GM19438 (cell line): Measurements from ENCODE around the gene OGFOD3.
"Not testable (repeated sequence)": the region's sequence is repeated elsewhere in the genome, so short reads cannot be mapped to it uniquely, and the experiment has no call there.

ENCODE experiments used
- ATAC-seq: cut with Tn5 transposase; IDR thresholded peaks from one replicate; pipeline ENCODE4 v1.9.1; 2021; ENCODE audit warnings: low read depth; ENCODE audit not compliant: unreplicated experiment

The OGFOD3 gene

DNA sequence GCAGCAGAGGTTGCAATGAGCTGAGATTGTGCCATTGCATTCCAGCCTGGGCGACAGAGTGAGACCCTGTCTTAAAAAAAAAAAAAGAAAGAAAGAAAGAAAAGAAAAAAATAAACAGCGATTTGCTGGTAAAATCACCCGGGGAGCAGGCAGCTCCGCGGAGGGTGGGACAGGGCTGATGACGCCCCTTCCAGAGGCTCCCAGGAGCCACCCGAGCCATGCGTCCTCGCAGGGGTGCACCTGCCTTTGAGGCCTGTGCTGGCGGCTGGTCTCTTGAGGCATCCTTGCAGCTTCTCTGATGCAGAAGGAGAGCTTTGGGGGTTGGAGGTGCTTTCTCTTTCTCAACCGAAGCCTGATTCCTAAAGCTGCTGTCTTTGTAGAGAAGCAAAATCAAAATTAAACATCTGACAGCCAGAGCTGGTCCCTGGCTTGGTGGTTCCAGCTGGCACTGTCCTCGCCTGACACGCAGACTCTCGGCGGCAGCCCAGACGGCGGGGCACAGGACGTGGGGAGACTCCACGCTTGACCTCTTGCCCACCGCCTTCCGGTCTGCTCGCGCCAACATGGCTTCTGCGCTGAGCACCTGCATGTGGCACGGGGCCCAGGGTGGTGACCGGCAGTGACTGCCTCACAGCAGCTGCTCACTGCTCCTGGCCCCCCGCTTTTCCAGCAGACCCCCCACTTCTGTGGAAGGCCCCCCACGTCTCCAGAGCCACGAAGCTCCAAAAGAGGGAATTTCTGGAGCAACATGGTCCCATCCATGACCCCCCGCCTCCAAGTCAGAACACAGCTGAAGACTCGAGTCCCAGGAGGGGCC is 40.3 kb downstream of the OGFOD3 start:
- ATAC-seq: no peak

DNA sequence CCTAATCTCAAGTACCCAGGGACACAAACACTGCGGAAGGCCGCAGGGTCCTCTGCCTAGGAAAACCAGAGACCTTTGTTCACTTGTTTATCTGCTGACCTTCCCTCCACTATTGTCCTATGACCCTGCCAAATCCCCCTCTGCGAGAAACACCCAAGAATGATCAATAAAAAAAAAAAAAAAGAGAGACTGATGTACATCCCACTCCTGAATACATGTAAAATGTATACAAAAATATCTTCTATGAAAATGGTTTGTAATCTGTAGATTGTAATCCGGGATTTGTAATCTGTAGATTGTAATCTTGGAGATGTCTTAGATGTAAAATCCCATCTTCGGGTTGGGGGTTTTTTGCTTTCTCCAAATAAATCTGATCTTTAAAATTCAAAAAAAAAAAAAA is 41.1 kb downstream of the OGFOD3 start:
- ATAC-seq: not testable (repeated sequence)

DNA sequence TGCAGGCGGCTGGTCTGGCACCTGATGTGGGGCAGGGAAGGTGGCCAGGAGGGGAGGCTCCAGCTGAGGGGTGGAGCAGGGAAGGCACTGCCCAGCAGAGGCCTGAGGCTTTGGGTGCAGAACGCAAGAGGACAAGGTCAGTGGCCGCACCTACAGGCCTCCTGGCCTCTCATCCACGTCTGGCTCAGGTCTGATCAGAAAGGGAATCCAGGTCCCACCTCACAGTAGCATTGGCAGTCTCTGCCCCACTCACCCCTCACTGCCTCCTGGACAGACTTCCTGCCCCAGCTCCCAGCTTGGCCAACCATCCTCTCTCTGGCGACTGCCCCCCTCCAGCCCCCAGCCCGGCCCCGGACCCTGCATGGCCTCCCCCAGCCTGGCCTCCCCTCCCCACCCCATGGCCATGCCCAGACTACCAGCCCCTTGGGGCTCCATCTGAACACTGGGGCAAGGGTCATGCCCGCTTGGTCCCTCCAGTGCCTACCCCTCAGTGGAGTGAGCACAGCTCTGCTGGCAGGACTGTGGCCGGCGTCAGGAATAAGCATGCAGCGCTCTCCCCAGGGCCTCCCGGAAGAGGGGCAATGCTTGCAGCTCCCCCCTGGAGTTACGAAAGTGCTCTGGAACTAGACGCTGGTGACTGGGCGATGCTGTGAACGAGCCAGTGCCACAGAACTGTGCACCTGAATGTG is 42.2 kb downstream of the OGFOD3 start:
- no peak for ATAC-seq

DNA sequence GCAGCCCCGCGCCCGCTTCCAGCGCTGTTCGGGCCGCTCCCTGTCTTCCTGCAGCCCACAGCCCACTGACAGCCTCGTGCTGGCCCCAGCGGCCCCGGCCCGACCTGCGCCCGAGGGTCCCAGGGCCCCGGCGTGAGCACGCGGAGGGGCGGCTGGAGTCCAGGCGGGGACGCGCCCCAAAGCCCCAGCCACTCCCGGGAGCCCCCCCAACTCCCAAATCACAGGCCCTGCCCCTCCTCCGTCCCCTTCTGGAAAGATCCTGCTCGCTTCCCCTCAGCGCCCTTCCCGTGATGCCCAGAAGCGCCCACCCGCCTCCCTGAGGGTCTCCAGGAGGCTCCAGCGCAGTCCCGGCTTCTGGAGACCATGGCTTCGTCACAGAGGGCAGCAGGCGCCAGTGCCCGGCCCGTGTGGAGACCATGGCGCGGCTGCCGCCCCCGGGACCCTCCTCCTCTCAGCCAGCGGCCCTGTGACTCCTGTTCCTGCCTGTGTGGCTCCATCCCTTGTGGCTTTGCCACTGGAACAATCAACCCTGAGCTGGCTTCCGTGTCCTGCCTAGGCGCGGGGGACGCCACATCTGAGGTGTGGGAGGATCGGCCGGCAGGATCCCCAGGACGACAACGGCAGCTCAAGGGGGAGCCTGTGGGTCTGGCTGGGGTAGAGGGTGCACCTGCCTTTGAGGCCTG is 42.9 kb downstream of the OGFOD3 start:
- no peak for ATAC-seq

DNA sequence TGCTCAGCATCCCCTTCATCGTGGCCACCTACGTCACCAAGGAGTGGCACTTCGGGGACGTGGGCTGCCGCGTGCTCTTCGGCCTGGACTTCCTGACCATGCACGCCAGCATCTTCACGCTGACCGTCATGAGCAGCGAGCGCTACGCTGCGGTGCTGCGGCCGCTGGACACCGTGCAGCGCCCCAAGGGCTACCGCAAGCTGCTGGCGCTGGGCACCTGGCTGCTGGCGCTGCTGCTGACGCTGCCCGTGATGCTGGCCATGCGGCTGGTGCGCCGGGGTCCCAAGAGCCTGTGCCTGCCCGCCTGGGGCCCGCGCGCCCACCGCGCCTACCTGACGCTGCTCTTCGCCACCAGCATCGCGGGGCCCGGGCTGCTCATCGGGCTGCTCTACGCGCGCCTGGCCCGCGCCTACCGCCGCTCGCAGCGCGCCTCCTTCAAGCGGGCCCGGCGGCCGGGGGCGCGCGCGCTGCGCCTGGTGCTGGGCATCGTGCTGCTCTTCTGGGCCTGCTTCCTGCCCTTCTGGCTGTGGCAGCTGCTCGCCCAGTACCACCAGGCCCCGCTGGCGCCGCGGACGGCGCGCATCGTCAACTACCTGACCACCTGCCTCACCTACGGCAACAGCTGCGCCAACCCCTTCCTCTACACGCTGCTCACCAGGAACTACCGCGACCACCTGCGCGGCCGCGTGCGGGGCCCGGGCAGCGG is 43.6 kb downstream of the OGFOD3 start:
- ATAC-seq: no peak

DNA sequence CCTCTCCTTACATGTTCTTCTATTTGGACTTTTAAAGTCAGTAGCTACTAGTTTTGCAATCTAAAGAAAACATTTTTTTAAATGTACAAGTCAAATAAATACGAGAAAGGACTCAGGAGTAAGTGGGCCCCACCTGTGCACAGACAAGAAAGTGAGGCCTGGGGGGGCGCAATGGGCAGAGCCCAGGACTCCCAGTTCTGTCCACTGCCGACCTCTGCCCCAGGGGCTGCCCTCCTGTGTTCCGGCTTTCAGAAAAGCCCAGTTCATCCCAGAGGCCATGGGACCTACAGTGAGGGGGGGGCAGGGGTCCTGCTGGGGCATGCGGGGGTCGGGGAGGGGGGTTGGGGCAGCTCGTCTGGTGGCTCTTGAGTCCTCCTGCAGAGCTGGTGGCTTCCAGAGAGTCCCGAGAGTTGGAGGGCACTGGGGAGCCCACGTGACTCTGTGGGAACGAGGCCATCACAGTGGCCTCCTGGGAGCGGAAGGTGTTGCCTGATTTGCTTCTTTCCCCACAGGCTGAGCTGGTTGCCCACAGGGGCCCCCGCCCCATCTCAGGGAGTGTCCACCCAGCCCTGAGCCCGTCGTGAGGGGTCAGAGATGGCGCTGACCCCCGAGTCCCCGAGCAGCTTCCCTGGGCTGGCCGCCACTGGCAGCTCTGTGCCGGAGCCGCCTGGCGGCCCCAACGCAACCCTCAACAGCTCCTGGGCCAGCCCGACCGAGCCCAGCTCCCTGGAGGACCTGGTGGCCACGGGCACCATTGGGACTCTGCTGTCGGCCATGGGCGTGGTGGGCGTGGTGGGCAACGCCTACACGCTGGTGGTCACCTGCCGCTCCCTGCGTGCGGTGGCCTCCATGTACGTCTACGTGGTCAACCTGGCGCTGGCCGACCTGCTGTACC is 44.4 kb downstream of the OGFOD3 start:
- ATAC-seq: no peak

DNA sequence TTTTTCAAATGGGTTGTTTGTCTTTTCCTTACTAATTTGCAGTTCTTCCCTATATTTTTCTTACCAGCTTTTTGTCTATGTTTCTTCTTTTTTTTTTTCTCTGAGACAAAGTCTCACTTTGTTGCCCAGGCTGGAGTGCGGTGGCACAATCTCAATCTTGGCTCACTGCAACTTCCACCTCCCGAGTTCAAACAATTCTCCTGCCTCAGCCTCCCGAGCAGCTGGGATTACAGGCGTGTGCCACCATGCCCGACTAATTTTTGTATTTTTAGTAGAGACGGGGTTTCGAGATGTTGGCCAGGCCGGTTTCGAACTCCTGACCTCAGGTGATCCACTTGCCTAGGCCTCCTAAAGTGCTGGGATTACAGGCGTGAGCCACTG is 45.3 kb downstream of the OGFOD3 start:
- ATAC-seq: not testable (repeated sequence)

DNA sequence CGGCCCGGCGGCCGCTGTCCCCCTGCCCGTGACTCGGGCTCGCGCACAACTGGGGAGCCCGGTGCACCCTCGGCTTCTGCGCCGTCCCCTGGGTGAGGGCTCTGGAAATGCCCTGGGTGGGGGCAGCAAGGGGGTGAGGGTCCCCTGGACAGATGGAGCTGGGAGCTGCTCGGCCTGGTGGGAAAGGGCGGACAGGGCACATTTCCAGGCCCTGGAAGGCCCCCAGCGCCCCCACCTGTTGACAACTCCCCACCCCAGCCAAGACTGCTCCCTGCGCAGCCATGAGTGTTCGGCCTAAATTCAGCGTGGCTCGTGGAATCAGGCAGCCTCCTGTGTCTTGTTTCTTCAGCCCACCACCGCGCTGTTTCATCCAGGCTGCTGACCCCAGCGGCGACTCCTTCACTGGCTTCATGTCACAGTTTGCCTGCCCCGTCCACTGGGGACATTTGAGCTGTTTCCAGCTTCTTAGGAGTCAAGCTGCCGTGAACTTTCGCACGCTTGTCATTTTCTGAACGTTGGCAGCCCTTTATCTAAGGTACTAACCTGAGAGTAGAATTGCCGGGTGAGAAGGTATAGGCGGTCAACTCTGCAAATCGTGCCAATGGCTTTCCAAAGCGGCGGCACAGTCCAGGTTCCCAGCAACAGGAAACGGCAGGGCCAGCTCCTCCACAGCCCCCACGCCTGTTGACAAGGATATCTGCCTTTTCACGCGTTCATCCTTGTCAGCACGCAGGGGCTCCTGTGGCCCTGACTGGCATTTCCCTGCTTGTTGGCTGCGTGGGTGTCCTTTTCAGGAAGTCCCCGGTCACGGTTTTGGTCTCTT is 45.9 kb downstream of the OGFOD3 start:
- no peak for ATAC-seq

DNA sequence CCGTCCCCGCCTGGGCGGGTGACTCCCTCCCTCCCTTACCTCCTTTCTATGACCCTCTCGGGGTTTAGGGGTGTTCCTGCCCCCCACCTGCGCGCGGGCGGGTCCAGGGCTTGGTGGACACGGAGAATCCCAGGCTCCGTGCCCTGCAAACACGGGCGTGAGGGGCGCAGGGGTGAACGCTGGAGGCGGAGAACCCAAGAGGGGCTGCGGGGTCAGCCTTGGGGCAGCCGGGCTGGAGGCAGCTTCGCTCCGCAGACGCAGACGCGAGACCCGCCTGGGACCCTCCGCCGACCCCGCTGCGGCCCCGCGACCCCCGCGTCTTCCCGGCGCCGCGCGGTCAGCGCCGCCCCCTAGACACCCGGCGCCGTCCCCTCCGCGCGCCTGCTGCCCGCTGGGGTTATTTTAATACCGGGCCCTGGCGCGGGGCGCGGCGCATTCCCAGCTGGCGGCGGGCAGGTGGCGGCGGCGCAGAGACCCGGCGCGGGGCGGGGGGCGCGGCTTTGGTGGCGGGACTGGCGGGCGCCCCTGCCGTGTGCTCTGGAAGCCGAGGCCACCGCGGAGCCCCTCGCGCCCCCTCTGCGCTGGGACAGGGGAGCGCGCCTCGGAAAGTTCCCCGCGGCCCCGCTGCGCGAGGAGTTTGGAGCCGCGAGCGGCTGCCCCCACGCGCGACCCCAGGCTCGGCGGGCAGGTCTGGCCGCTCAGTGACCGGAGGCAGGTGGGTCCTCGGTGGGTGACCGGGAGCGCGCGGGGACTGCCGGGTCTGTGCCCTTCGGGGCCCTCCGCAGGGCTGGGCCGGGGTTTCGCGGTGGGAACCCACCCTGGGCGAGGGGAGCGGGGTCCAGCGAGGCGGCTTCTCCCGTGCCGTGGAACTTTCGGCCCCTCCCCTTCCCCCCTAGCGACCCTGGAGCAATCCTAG is 46.8 kb downstream of the OGFOD3 start, which contains the start of gene UTS2R:
UTS2R (plus strand) TSS at position 433 of the 916 bp plus-strand sequence. CDS start 2,560 bp downstream, outside the sequence.
- no peak for ATAC-seq

DNA sequence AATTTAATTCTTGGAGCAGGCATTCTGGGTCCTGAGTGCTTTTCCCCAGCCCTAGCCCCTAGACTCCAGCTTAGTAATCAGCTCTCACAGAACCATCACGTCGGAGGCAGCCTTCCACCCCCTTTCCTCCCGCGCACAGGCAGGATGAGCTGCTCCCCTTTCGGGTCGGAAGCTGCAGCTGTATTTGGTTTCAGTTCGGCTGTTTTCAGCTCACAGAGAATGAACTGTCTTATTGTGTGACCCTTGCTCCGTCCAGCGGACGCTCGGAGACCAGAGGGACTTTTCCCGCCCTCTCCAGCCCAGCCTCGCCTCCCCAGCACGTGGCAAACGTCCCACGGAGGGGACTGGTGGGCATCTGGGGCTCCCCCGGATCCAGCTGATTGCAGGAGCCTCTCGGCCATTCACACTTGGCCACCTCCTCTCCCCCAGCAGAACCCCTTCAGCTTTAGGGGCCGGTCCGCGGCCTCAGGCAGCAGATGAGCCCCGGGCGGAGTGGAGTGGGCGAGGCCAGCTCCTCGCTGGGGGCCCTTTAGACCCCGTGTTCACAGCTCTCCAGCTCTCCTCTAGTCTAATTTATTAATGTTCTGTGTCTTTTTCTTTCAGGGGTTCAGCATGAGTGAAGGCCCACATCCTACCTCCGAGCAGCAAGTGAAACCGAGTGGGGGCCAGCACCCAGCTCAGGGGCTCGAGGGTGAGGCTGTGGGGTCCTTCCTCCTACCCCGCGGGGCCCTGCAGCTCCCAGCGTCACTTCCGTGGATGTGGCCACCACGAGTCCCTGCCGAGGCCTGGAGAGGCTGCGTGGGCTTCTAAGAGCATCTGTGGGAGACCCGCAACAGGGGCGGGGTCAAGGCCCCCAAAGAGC is 47.7 kb downstream of the OGFOD3 start:
- ATAC-seq: peak; percentile 81

DNA sequence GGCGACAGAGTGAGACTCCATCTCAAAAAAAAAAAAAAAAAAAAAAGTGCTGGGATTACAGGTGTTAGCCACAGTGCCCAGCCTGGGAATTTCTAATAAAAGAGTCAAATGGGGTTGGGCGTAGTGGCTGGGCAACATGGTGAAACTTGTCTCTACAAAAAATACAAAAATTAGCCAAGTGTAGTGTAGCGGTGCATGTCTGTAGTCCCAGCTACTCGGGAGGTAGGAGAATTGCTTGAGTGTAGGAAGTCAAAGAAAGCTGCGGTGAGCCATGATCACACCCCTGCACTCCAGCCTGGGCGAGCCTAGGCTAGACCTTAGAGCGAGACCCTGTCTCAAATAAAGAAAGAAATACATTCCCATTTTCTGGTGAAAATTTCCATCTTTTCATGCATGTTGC is 49.2 kb downstream of the OGFOD3 start:
- no peak for ATAC-seq

DNA sequence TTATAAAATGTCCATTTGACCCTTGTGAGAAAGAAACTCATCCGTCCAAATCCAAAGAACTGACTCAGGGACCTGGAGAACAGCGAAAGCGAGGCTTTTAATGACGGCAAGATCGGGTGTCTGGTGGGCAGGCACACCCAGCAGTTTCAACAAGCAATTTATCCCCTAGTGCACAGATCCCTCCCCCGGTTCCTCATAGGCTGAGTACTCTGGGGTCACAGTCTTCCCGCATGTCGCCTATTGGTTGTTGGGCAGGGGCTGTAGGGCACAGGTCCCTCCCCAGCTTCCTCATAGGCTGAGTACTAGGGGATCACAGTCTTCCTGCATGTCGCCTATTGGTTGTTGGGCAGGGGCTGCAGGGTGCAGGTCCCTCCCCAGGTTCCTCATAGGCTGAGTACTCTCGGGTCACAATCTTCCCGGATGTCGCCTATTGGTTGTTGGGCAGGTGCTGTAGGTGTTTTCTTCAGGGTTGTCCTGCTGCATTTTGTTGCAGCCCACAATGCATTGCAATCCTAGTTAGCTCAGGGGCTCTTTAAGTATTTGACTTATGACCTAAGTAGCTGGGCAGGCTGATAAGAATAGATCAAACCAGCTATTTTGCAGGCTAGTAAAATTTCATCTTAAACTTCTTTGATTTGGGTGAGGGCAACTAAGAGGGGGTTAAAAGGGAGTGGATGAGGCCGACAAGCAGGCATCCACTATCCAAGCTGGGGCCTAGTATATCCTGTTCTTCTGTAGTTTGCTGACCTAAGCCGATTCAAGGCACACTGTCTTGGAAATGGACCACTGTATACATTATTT is 50.5 kb downstream of the OGFOD3 start:
- ATAC-seq: no peak

DNA sequence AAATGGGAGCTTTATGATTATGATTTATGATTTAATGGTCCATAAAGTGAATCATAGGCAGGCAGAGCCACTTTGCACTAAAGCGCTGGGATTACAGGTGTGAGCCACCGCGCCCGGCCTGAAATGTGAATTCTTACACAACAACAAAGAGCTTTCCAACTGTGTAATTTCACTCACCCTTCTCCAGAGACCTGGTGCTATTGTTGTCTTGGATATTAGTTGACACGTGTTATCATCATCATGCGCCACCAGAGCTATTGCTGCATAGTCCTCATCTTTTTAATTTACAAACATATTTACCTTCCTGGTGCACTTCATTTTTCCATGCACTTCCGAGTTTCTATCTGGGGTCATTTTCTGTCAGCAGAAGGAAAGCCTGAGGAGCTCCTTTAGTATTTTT is 51.6 kb downstream of the OGFOD3 start:
- ATAC-seq: no peak

DNA sequence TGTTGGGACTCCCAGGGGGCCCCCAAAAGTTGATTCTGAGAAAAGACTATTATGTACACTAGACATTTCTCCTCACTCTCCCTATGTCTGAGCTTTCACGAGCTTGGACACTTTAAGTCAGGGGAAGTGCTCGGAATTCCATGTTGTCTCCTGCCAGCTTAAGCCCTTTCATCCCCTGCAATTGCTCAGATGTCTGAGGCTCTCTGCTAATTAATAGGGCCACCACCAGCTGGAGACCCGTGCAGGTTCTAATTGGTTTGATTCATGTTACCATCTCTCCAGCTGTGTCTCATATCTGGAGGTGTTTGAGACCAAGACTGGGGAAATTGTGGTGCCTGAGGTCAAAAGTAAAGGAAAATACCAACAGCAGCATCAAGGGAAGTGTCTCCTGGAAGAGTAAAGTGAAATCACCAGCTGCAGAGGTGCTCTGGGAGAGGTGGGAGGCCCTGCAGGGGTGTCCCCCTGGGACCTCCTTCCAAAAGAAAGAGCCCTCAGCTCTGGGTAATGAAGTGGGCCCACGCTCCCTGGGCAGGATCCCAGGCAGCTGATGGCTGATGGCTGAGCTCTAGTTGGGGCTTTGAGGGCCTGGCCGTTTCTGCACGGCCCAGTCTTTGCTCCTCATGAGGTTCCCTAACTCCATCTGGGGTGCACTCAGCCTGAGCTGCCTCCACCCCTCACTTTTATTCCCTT is 52.6 kb downstream of the OGFOD3 start:
- ATAC-seq: no peak

DNA sequence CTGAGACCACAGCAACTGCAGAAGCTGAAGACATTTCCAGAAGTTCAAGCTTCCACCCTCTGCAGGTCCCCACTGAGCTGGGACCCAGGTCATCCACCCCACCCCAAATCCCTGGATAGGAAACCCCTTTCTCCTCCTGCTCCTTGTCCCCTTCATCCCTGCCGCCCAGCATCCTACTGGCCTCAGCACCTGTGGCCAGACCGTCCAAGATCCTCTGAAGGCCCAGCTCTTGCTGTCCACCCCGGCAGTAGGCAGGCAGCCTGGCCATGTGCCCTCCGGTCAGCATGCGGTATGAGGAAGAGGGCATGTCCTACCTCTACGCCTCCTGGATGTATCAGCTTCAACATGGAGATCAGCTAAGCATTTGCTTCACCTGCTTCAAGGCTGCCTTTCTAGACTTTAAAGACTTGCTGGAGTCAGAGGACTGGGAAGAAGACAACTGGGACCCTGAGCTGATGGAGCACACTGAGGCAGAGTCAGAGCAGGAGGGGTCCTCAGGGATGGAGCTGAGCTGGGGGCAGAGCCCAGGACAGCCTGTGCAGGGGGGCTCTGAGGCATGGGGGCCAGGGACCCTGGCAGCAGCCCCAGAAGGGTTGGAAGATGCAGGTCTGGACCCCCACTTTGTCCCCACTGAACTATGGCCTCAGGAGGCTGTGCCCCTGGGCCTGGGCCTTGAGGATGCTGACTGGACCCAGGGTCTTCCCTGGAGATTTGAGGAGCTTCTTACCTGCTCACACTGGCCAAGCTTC is 56.3 kb downstream of the OGFOD3 start:
- ATAC-seq: no peak
